GM11168 (cell line): Measurements from ENCODE around the gene TENT5A.

Experiments
- in situ Hi-C: fragments of 300-500 bp; cut with MboI; formaldehyde crosslinking; loops from one replicate; pipeline ENCODE4 v1.12.0; 2022; ENCODE audit warnings: low sequenced_read_pairs; ENCODE audit not compliant: unreplicated experiment

The TENT5A gene

DNA sequence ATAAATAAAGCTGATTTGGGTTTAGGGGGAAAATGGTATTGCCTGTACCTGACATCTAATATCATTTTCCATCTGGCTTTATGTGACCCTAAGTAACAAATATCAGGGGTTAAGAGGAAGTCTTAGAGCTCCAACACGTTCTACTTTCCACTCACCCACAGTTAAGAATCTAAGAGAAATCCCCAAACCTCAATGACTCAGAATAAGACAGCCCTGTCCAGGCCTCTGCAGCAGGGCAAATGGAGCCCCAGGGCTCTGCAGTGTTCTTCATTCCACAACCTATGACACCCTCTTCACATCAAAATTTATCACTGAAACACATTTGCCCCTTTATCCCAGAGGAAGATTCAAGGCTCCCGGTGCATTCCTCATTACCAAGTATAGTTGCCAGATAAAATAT is 20.3 kb upstream of the TENT5A start:
- in situ Hi-C loops: no loop called here

DNA sequence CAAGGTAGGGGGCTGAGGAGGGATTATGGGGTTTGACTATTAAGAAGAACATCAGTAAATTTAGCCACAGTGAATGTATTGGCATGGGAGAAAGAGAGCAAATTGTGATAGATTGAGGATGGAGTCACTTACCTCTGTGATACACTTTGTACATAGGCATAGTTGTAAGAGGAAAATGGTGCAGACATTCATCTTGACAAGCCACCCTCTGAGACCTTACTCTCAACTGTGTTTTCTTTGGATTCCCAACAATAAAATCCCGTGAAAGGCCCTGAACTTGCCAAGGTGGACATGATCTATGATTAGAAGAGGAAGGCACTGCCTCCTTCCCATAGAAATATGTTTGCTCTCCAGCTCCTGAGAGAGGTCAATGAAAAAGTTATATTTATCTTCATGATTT is 18.6 kb upstream of the TENT5A start:
- in situ Hi-C loops: no loop called here

DNA sequence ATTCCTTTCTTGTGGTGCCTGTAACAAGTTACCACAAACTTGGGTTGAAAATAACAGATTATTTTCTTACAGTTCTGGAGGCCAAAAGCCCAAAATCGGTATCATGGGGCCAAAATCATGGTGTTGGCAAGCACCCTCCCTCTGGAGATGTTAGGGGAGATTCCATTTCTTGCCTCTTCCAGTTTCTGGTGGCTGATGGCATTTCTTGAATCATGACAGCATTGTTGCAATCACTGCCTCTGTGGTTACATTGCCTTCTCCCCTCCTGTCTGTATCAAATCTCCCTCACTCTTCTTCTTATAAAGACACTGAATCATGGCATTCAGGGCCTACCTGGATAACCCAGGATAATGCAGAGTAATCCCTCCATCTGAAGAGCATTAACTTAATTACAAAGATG is 17.9 kb upstream of the TENT5A start:
- in situ Hi-C loops: no loop called here

DNA sequence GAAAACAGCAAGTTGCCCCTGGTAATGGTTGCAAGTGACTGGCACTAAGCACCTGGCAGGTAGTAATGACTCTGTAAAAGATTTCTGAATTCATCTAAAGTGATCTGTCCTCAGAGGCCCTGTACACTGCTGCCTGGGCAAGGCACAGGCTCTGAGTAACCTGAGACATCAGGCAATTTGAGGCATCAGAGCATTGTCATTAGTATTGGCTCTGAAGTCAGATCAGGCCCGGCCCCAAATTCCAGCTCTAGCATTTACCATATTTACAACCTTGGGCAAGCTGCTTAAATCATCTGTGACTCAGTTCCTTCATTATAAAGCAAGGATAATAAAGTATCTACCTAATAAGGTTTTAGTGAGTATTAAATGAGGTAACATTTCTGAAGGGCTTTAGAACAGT is 17.3 kb upstream of the TENT5A start:
- in situ Hi-C loops: no loop called here

DNA sequence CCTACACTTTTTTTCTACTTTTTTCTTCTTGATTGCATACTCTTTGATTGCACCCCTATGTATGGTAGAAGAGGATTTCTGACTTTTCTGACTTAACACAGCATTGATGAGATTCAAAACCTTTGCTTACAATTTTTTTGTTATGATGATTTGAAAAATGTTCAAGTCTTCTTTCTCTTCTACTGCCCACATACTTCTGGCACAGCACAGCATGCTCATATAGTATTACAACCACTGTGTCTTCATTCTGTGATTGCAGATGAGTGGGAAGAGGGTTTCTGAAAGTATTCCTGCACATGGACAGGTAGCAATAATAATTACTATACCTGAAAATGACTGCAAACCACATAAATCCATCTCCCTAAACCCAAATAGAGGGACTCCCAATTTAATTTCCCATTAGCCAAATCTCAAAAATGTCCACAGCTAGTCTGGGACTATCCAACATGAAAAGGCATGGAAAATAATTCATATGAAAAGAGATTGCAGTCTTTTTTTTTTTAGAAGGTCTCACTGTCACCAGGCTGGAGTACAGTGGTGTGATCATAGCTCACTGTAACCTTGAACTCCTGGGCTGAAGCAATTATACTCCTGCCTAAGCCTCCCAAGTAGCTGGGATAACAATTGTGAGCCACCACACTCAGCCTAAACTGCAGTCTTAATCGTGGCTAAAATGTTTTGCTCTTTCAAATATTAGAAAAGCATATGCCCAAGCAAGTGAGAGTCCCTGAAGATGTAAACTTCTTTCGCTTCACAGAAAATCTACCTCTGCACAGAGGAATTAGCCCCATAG is 15.9 kb upstream of the TENT5A start:
- in situ Hi-C loops: no loop called here

DNA sequence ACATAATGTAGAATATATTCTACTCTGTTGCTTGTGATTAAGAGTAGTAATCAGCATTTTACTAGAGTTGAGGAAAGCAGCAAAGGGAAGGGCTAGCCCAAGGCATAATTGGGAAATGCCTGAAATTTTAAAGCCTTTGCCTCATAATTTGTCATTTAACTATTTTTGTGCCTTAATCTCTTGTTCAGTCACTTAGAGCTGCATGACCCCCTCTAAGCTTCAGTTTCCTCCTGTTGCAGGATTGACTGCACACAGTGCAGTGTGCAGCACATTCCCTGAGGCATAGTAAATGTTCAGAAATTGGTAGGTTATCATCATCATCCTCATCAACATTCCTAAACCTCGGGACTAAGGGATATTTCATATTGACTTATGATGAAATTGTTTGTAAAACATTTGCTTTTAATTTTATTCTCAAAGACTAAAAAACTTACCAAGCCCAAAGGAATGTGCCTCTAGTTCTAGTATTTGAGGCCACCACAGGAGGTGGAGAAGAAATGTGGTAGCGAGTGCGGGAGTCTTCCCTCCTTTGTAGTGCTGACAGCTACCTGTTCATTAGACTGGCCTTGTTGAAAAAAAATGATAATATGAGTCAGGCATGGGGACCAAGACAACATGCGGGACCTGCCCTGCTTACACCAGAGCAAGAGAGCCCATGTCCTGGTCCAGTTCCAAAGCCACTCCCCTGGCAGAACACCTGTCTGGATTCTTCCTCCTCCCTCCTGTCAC is 14.8 kb upstream of the TENT5A start:
- in situ Hi-C loops: no loop called here

DNA sequence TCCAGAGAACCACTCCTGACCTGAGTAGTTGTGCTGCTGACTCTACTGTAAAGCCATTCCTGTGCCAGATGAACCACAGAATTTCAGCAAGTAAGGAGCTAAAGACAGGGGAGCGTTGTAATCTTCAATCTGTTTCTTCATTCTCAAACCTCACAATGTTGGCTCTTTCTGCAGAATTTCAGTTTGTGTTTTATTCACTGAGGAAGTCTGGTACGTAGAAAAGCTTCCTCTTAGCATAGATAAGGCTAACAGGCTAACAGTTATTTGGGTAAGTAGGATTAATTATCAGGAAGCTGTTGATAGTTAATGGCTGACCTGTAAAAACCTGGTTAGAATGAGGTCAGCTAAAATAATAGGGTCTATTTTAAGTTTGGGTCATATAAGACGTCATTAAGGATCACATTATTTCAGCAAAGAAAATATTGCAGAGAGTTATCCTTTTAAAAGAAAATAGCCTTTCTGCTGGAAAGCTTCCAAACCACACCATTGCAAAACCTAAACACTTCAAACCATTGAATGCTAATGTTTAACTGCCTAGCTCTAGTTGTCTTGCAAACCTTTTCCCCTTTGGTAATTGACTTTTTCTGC is 14.1 kb upstream of the TENT5A start:
- in situ Hi-C loops: no loop called here

DNA sequence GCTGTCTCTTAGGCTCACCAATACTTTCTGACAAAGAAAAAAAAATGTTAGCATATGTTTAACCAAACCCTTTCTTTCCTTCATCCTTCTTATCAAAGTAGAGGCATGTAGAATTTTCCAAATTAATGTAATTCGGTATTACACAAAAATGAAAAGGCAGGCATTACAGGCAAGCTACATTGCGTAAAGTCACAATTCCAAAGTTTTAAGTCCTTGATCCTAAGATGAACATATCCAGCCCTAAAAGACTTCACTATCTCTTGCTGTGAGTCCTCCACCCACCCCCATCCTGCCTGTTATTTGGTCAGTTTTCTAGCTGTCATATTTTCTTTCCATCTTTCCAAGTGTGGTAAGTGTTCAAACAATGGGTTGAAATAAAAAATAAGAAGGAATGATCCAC is 12.1 kb upstream of the TENT5A start:
- in situ Hi-C loops: no loop called here

DNA sequence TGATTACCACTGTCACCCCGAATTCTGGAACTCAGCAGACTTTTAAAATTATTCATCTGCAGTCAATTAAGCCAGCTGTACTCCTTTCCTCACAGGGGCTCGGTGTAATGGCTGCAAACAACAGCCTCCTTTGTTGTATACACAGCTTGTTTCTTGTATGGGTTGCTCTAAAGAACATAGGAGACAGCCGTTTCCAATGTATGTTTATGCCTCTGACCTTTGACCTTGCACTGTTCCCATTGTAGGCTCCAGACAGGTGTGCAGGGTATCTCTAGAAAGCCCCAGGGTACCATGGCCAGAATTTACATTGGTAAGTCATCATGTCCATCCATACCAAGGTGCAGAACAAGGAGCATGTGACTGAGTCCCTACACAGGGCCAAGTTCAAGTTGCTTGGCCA is 11.5 kb upstream of the TENT5A start:
- in situ Hi-C loops: no loop called here

DNA sequence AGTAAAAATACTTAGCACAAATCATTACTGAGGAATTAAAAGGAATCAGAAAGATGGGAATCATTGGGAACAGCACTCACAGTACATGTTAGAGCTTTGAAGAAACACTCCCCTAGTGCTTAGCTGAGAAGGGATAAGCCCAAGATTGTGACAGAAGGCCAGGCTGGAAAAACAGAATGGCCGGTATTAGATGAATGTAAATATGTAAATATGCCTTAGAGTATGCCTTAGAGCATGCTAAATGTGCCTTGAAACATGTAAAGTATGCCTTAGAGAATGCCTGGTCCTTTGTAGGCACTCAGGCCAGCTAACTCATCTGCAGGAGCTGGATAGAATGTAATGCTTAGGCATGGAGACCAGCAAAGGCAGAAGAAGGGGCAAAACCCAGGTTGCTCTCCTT is 10.6 kb upstream of the TENT5A start:
- in situ Hi-C loops: no loop called here

DNA sequence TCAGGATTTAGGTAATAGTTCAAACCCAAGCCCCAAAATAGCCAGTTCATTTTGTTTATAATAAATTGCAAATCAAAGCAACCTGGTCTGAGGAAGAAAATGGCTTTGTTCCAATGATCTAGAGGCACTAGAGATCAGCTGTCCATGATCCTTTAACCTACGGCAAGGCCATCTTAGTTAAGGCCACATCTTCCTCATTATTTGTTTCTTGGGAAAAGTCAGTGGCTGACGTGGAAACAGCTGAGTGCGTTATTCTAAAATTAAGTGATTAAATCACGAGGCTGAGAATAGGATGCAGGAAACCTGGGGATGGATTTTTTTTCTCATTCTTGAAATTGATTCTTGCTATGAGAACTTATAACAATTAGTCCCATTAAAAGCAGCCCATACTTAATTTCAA is 10.1 kb upstream of the TENT5A start:
- in situ Hi-C loops: no loop called here

DNA sequence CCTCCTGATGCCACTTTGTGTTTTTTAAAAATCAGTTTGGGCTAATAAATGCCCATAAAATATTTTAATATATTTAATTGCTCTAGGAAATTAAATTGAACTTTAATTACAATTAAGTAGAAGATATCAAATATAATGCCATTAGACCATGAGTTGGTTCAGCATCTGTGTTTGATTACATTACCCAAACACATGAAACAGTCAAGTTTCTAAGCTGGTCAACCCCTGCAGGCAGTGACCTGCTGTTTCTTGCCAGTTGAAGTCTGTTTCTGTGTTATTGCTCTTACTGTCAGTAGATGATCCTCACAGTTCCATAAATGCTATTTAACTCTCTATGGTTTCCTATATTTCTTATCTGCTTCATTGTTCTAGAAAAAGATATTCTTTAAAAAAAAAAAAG is 9.7 kb upstream of the TENT5A start:
- in situ Hi-C loops: no loop called here

DNA sequence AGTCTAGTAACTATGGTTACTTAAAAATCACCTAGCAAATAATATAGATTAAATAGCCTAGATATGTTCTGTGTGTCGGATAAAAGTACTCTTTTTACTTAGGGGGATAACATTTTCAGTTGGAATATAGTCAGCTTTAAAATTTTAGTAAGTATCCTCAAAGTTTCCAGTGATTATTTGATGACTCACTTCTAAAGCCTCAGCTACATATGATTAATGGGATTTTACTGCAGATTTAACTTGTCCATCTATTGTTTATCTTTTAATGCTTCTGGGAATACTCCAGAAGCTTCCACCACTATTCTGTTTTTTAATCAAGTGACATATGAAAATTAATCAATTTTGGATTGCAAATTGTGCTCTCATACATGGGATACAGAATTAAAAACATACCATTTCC is 8.7 kb upstream of the TENT5A start:
- in situ Hi-C loops: no loop called here

DNA sequence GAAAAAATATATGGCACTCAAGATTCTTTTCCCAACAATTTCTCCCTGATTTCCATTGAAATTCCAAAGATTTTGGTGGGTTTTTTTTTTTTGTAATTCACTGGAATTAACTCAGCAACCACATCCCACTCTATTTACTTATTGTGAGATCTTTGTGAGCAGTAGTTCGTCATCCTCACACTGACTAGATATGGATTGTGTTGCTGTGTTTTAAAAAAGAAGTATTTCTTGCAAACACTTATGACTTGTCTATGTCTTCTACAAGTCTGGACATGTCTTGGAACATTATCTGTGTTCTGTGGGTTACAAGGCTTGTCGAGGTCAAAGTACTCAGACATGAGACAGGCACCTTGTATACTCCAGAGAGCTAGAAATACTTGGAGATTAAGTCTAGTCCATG is 7.3 kb upstream of the TENT5A start:
- in situ Hi-C loops: no loop called here

DNA sequence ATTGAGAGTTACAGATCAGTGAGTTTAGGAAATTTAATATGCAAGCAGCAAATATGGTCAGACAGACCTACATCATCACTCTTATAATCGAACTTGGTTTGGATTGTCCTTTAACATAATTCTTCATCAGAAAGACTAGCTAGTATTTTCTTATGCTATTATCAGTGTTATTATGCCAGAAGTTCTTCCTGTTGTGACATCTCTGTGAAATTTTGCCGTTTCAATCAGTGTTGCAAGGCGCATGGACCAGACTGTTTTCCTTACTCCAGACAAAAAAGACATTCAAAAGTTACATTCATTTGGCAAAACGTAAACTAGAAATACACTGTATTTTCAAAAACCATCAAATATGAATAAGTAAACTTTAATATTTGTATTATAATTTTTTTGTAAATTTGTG is 5.7 kb upstream of the TENT5A start:
- in situ Hi-C loops: no loop called here

DNA sequence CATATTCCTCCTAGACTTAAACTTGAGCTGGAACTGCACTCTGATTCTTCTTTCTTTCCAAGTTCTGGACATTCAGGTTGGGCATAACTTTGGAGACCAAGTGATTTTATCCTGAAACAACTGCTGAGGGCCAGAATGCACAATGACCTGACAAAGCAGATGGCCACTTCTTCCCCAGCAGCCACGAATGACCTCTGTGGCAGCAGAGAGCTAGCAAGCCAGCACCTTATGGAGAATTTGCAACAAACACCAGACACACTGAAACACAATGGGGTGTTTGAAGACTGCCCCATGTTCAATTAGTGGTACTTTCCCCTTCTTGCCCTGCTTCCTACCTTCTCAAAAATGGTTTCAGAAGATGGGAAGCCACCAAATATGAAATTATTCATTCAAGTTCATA is 4.2 kb upstream of the TENT5A start:
- in situ Hi-C loops: no loop called here

DNA sequence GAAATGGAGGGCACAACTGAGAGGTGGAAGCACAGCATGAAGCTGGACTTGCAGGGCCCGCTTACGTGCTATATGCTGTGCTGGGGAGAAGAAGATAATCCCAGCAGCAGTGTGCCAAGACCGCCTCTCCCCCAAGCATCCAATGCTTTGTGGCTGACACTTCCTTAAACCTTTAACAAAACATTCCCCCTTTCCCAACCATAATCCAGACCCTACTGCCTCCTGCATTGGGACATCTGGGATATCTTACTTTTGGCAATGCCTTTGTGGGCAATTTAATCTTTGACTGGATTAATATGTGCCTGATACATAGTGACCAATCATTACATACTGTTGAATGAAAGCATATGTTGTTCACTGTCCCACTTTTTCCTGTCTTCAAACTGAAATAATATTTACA is 3.1 kb upstream of the TENT5A start:
- in situ Hi-C loops: no loop called here

DNA sequence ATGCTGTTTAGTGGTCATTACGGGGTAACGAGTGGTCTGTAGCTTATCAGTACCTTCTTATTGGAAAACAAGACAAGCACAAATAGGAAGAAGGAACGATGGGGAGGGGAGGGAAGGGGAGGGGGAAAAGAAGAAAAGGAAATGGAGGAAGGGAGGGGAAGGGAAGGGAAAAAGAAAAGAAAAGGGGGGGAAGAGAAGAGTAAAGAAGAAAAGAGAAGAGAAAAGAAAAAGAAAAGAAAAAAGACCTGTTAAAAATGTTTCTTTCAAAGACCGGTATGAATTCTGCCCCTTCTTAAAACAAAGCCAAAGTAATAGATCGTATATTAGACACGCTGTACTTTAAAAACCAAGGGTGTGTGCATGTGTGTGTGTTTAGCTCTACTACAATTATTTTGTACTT is 2.4 kb upstream of the TENT5A start:
- in situ Hi-C loops: no loop called here

DNA sequence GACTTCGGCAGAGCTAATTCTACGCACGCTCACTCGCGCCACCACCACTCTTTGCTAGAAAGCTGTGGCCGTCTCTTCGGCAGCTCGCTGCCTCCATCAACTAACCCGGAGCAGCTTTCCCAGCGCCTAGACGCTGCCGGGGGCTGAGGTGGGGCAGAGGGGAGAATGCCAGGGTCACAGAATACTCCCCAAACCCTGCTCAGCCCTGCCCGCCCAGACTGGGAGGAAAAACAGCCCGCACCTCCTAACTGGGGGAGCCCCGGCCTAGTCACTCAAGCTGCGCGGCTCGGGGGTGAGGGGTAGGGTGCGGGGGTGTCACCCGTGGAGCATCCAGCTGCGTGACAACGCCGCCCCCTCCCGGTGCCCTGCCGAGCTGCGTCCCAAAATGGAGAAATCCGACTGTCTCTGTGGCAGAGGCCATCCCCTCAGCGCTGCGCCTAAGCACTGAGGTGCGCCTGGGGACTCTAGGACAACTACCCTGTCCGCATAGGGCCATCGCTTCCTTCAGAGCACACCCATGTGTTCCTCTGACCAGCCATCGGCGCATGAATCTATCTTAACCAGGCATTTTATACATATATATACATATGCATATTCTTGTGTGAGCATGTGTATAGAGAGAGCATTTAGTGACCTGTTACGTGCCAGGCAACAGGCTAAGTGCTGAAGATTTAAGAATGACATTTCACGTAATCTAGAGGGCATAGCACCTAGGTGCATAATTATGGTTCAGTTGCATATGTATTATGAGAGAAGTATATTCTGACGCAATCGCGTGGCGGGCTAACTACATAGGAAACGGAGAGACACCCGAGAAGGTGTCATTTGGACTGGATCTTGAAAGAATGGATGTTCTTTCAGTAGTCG is 1.5 kb upstream of the TENT5A start:
- in situ Hi-C loops: no loop called here

DNA sequence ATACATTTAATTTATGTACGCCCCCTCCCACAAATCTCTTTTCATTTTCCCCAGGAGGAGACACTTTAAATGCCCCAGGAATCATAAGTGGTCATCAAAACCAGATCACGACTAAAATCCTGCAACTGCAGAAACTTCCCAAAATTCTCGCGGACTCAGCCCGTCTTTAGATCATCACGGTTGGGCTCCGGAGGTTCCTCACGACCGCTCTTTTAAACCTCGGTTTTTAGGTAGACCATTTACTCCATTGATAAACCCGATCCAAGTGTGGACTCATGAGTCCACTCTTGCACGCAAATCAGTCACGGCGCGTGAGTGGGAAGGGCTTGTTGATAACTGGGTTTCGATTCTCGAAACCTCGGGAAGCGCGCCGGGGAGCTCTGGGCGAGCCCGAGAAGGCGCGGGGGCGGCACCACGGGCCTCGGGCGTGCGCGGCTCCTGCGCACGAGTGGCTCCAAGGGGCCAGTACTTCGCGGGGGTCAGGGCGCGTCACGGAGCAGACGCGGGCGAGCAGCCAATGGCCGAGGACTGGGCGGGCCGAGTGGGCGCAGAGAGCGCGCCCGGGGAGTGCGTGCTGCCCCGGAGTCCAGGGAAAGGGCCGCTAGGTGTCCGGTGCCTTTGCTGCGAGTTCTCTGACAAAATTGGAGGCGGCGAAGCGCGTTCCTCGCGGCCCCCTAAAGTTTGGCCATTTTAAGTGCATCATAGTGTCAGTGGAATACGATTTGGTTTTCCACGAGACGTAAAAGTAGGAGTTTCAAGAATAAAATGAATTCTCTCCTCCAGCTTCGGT is 635 bp upstream of the TENT5A start:
- in situ Hi-C loops: no loop called here
